Stimulated activated CD4-positive, alpha-beta T cell treated with anti-CD3 and anti-CD28 coated beads, Interleukin-1b, Interleukin-23, amount 100 ng/mL, for 48 hours (primary cell): ENCODE data around the gene PHF11.
"Not testable (repeated sequence)": the region's sequence is repeated elsewhere in the genome, so short reads cannot be mapped to it uniquely, and the experiment has no call there.

Experiments used
- DNase-seq: peaks from one replicate; pipeline ENCODE4 v3.0.0-alpha.2; 2020

Gene PHF11

GRCh38 chr13:49550942-49551644, 55.3 kb downstream of the PHF11 start:
- DNase-seq: no peak

DNA sequence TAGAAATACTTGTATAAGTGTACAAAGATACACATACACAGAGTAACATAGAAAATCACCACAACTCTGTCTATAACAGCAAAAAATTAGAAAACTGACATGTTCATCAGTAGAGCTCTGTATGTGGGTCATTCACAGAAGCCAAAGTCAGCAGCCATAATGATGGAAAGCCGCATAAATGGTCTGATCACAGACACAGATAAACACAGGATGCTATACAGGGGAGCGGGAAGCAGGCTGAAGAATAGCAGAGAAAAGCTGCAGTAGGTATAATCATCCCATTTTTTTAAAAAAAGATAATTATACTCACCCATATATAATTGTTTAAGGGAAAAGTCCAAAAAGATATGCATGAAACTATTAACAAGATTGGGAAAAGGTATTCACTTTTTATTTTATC, 58.1 kb downstream of the PHF11 start:
- no peak for DNase-seq

DNA sequence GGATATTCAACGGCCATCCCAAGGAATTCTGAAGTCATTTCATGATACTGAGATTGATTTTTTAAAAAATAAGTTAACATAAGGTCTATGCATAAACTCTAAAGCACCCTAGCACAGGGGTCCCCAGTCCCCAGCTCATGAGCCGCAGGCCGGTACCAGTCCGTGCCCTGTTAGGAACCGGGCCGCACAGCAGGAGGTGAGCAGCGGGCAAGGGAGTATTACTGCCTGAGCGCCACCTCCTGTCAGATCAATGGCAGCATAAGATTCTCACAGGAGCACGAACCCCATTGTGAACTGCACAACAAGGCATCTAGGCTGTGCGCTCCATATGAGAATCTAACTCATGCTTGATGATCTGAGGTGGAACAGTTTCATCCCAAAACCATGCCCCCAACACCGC, 58.6 kb downstream of the PHF11 start:
- no peak for DNase-seq

DNA sequence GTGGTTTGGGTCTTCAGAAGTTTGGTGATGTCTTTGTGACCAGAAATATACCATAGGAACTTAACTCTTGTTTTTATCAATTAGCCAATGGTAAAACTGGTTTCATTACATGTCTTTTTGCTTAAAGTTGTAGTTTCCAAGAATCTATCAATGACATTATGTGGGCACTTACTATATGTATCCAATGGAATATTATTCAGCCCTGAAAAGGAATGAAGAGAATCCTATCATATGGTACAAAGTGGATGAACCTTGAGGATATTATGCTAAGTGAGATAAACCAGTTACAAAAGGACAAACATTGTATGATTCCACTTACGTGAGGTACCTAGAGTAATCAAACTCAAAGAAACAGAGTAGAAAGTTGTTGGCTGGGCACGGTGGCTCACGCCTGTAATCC, 63.3 kb downstream of the PHF11 start:
- DNase-seq: no peak

DNA sequence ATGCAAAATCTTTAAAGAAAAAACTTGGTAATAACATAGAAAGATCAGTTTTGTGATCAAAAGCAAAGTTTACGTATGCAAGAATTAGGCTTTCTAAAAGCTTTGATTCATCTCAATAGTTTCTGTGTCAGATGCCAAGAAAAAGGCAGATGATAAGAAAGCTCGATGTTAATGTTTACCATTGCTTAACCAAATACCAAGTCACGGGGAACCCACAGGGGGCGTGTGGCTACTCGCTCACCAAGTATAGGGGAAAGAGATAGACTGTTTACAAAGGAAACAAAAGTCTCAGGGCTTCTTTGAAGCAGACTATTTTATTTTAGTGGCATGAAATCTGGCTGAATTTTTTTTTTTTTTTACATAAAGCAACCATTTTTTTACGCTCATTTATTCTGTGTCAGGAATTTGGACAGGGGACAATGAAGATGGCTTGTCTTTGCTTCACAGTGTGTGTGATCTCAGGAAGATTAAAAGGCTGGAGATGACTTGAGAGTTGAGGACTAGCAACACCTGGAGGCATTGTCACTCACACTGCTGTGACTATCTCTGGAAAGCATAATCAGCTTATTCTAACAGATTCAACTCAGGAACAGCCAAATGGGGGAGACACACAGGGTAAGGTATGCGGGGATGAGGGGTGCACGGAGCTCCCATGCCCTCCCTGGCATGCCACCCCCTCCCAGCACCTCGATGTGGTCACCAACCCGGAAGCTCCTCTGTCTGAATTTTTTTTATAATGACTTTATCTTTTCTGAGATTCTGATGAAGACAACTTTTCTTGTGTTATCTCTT, 64.7 kb downstream of the PHF11 start:
- DNase-seq: no peak

DNA sequence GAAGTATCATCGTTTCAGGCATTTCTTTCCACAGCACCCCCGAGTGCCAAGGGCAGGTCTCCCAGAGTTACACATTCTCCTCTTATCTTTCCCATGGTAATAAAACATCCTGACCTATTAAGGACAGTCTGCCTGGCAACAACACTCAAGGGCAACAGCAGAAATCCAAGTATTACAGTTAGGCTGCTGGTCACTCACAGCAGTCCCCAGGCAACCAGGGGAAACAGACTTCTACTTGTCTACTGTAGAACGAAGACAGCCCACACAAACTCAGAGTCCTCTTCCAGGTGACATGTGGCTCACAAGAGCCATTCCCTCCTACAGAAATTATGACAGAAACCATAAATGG, 65.3 kb downstream of the PHF11 start:
- no peak for DNase-seq

GRCh38 chr13:49563516-49563915, 67.8 kb downstream of the PHF11 start:
- DNase-seq: no peak

DNA sequence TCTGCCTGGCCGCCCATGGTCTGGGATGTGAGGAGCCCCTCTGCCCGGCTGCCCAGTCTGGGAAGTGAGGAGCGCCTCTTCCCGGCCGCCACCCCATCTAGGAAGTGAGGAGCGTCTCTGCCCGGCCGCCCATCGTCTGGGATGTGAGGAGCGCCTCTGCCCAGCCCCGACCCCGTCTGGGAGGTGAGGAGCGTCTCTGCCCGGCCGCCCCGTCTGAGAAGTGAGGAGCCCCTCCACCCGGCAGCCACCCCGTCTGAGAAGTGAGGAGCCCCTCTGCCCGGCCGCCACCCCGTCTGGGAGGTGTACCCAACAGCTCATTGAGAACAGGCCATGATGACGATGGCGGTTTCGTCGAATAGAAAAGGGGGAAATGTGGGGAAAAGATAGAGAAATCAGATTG, 69.7 kb downstream of the PHF11 start:
- not testable (repeated sequence) for DNase-seq

DNA sequence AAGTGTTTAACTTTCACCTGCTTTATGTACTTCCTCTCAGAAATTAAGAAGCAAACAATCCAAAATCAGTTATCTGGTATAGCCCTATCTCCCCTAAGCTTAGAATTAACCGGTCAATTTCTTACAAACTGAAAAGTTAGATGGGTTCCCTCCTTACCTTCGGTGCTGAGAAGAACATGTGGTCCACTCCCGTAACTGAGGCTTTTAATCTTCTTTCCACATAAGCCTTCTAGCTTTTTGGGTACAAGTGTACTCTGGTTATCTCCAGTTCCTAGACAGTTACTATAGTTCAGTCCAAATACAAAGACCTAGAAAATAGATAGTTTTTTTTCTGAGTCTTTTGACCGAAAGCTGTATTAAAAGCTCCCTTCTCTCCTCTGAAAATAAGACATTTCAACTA, 70.7 kb downstream of the PHF11 start:
- DNase-seq: no peak

- DNase-seq: no peak
Measured at GRCh38 chr13:49567491-49567890, 71.7 kb downstream of the PHF11 start.

GRCh38 chr13:49569993-49570689, 74.4 kb downstream of the PHF11 start:
- peak; percentile 13 for DNase-seq

GRCh38 chr13:49571299-49572240, 75.8 kb downstream of the PHF11 start:
- DNase-seq: no peak
